Measurements from ENCODE around the gene RDH5. TPM values are rescaled to one million over a fixed set of nuclear protein-coding genes. Genes with fewer than 3 reads are reported as not detected.

RDH5 gene
- total RNA-seq, 1 experiment from 2014 or later = 12.6 TPM

GRCh38 chr12:55681142-55682077 lies 38.8 kb upstream of the RDH5 start:
- Histone ChIP-seq H3K36me3 (ENCODE audit: low read depth) (no peaks in the 10 kb centered on the region), H4K20me1 (ENCODE audit: insufficient read depth) (no peaks in the 10 kb centered on the region), H3K79me2 (ENCODE audit: low read depth) (no peaks in the 10 kb centered on the region), H3K4me1 (replicated peaks; ENCODE audit: insufficient read depth) (no peaks in the 10 kb centered on the region), H2AFZ (no peak overlapping the region), H3K9me2 (ENCODE audit: insufficient read depth) (no peaks in the 10 kb centered on the region), H3K4me3 (peak overlapping the region; percentile 21; the same call in 1 of the 2 replicates), H3F3A (ENCODE audit: insufficient read depth, low read depth) (no peaks in the 10 kb centered on the region), H3K9me3 (ENCODE audit: insufficient read depth, low read depth) (no peaks in the 10 kb centered on the region), H3K27ac (no peak overlapping the region), H3K4me2 (peak overlapping the region; percentile 50), H3K27me3 (ENCODE audit: insufficient read depth, low read depth) (peaks cover 49% of the 10 kb centered on the region)
- BruUV-seq (replicated peaks) = no TSS peak
- ChIA-PET POLR2A (ENCODE audit: unreplicated experiment) (interaction anchor here (0.7 kb wide), 2 partner anchors 34 to 39 kb away, joined by 4 to 33 read pairs; no protein-coding TSS in a partner anchor), CTCF (interaction anchor here (0.5 to 0.6 kb wide), 3 partner anchors 22 to 746 kb away, joined by 3 to 9 read pairs (median 3); partner anchors contain the start of gene ESYT1)
- DNase-seq = peak; percentile 37 to 47
- intact Hi-C loops (cut with micrococcal nuclease; ENCODE audit: unreplicated experiment) = loop anchor here (1.0 kb wide), 2 partner anchors 40 to 56 kb away; no protein-coding TSS in a partner anchor
- TF ChIP-seq EZH2 (IDR thresholded peaks at IDR 0.05; ENCODE audit: low read depth) = no peak
- TF ChIP-seq, protein P1, sequence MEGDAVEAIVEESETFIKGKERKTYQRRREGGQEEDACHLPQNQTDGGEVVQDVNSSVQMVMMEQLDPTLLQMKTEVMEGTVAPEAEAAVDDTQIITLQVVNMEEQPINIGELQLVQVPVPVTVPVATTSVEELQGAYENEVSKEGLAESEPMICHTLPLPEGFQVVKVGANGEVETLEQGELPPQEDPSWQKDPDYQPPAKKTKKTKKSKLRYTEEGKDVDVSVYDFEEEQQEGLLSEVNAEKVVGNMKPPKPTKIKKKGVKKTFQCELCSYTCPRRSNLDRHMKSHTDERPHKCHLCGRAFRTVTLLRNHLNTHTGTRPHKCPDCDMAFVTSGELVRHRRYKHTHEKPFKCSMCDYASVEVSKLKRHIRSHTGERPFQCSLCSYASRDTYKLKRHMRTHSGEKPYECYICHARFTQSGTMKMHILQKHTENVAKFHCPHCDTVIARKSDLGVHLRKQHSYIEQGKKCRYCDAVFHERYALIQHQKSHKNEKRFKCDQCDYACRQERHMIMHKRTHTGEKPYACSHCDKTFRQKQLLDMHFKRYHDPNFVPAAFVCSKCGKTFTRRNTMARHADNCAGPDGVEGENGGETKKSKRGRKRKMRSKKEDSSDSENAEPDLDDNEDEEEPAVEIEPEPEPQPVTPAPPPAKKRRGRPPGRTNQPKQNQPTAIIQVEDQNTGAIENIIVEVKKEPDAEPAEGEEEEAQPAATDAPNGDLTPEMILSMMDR (conservative IDR thresholded peaks at IDR 0.05) = no peak; the same call in 1 of the 2 replicates

DNA sequence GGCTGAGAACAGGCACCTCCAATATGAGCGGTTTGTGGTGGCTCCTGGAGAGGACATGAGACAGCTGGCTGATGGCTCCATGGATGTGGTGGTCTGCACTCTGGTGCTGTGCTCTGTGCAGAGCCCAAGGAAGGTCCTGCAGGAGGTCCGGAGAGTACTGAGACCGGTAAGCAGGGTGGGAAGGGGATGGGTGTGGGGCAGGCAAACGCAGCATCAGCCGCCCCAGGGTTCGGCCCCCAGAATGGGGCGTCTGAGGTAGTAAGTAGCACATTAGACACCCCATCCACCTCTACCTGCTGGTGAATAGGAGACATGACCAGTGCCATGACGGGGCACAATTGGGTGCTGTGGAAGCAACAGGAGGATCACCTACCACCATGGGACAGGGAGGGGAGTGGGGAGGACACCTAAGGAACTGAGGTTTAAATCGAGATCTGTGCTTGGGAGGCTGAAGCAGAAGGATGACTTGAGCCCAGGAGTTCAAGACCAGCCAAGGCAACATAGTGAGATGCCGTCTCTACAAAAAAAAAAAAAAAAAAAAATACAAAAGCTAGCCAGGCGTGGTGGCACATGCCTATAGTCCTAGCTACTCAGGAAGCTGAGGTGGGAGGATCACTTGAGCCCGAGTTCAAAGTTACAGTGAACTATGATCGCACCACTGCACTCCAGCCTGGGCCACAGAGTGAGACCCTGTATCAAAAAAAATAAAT lies 38.0 kb upstream of the RDH5 start:
- Histone ChIP-seq H3K4me3 (peak overlapping the region; percentile 21; the same call in 1 of the 2 replicates), H4K20me1 (ENCODE audit: insufficient read depth) (no peaks in the 10 kb centered on the region), H3F3A (ENCODE audit: insufficient read depth, low read depth) (no peaks in the 10 kb centered on the region), H3K4me2 (peak overlapping the region; percentile 50; the same call in 1 of the 2 replicates), H3K27me3 (ENCODE audit: insufficient read depth, low read depth) (peaks cover 54% of the 10 kb centered on the region), H3K9me2 (ENCODE audit: insufficient read depth) (no peaks in the 10 kb centered on the region), H3K9me3 (ENCODE audit: insufficient read depth, low read depth) (no peaks in the 10 kb centered on the region), H3K4me1 (replicated peaks; ENCODE audit: insufficient read depth) (no peaks in the 10 kb centered on the region), H3K79me2 (ENCODE audit: low read depth) (no peaks in the 10 kb centered on the region), H3K27ac (no peak overlapping the region), H2AFZ (no peak overlapping the region), H3K36me3 (ENCODE audit: low read depth) (no peaks in the 10 kb centered on the region)
- CTCF ChIA-PET = interaction anchor here (0.5 to 0.6 kb wide), 2 partner anchors 38 to 446 kb away, joined by 3 to 9 read pairs; partner anchors contain the start of gene ESYT1
- no TSS peak for BruUV-seq (replicated peaks)
- TF ChIP-seq EZH2 (IDR thresholded peaks at IDR 0.05; ENCODE audit: low read depth) = no peak
- TF ChIP-seq, protein P1 (conservative IDR thresholded peaks at IDR 0.05) = no peak
- no peak for DNase-seq
- intact Hi-C loops (cut with micrococcal nuclease; ENCODE audit: unreplicated experiment) = no loop called here
- POLR2A ChIA-PET (ENCODE audit: unreplicated experiment) = no interaction called here

GRCh38 chr12:55683676-55684075 lies 36.5 kb upstream of the RDH5 start:
- no peaks in the 10 kb centered on the region for H4K20me1 ChIP-seq (ENCODE audit: insufficient read depth)
- ChIA-PET CTCF (no interaction called here), POLR2A (ENCODE audit: unreplicated experiment) (no interaction called here)
- H3F3A ChIP-seq (ENCODE audit: insufficient read depth, low read depth) = no peaks in the 10 kb centered on the region
- no peak overlapping the region for H3K4me2 ChIP-seq
- TF ChIP-seq EZH2 (IDR thresholded peaks at IDR 0.05; ENCODE audit: low read depth) = no peak
- TF ChIP-seq, protein P1 (conservative IDR thresholded peaks at IDR 0.05) = no peak
- no peaks in the 10 kb centered on the region for H3K9me3 ChIP-seq (ENCODE audit: insufficient read depth, low read depth)
- no peaks in the 10 kb centered on the region for H3K4me1 ChIP-seq (replicated peaks; ENCODE audit: insufficient read depth)
- no peak overlapping the region for H2AFZ ChIP-seq
- H3K79me2 ChIP-seq (ENCODE audit: low read depth) = no peaks in the 10 kb centered on the region
- DNase-seq = no peak
- H3K4me3 ChIP-seq = no peak overlapping the region
- no peak overlapping the region for H3K27ac ChIP-seq
- H3K9me2 ChIP-seq (ENCODE audit: insufficient read depth) = no peaks in the 10 kb centered on the region
- peaks cover 62% of the 10 kb centered on the region for H3K27me3 ChIP-seq (ENCODE audit: insufficient read depth, low read depth)
- H3K36me3 ChIP-seq (ENCODE audit: low read depth) = no peaks in the 10 kb centered on the region
- no TSS peak for BruUV-seq (replicated peaks)
- intact Hi-C loops (cut with micrococcal nuclease; ENCODE audit: unreplicated experiment) = no loop called here
